ENCODE measurements around the gene CDH13.

The CDH13 gene

DNA sequence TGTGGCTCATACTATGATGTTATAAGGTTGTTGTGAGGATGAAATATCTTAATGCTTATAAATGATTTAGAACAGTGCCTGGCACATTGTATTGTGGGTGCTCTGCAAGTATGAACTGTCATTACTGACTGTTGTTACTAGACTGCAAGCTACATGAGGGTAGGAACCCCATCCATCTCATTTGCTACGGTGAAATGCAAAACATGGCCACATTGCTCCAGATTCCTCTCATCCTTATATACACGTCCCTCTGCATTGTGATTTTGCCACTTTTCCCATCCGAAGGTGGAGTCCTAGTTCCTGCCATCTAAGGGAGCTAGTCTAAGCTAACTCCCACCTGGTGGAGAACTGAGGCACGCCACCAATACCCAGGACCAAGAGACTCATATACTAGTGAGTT is 1210.8 kb downstream of the CDH13 start:
- peak overlapping the region; percentile 61 for H2AK5ac ChIP-seq (ENCODE audit: low read length)
- no peaks in the 10 kb centered on the region for H3K79me2 ChIP-seq (ENCODE audit: control insufficient read depth, insufficient read depth, low read length)
- H3K4me1 ChIP-seq (ENCODE audit: control insufficient read depth, low read depth, low read length), result peaks cover 4% of the 10 kb centered on the region
- no peaks in the 10 kb centered on the region for H3K79me1 ChIP-seq (ENCODE audit: low read length)
- no peak overlapping the region for H2BK5ac ChIP-seq (ENCODE audit: low read length)
- H3K27ac ChIP-seq (ENCODE audit: low read depth, low read length), result no peak overlapping the region
- H3K27me3 ChIP-seq (ENCODE audit: insufficient read depth, low read length, poor library complexity), result no peaks in the 10 kb centered on the region
- no peak overlapping the region for H4K5ac ChIP-seq (ENCODE audit: low read length)
- H3K23ac ChIP-seq (ENCODE audit: low read length), result no peak overlapping the region
- no peak overlapping the region for H3K18ac ChIP-seq (ENCODE audit: low read length)
- no peak overlapping the region for H4K8ac ChIP-seq (ENCODE audit: low read depth, low read length)
- H3K9ac ChIP-seq (ENCODE audit: low read length), result no peak overlapping the region
- H3K4me3 ChIP-seq (ENCODE audit: low read length), result no peak overlapping the region
- peak overlapping the region; percentile 25 for H3K4ac ChIP-seq (ENCODE audit: low read depth, low read length)
- no peak overlapping the region for H3K56ac ChIP-seq (ENCODE audit: low read length)
- H2BK15ac ChIP-seq (replicated peaks; ENCODE audit: low read depth), result no peak overlapping the region
- H2BK120ac ChIP-seq (ENCODE audit: low read depth, low read length), result no peak overlapping the region
- WGBS (ENCODE audit: extremely low coverage, insufficient coverage, low lambda C conversion rate), result no CpG with 5 or more reads among the region's 4 CpGs
- DNase-seq, result no peak
- H3K4me2 ChIP-seq (ENCODE audit: low read length), result no peak overlapping the region
- H3K36me3 ChIP-seq (ENCODE audit: control insufficient read depth, insufficient read depth, low read length), result no peaks in the 10 kb centered on the region

DNA sequence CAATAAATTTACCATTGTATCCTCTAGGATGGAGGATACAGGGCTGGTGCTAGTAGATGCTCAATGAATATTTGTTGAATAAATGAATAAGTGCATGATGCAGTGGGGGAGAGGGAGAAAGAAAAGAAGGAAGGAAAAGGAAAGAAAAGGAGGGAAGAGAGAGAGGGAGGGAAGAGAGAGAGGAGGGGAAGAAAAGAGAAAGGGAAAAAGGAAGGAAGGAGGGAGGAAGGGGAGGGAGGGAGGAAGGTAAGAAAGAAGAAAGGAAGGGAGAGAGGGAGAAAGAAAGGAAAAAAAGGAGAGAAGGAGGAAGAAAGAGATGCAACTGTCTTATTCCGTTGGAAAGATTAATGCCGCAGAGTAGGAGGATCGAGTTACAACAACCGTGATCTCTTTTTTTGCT is 1211.4 kb downstream of the CDH13 start:
- Histone ChIP-seq H3K23ac (ENCODE audit: low read length) (no peak overlapping the region), H3K4me3 (ENCODE audit: low read length) (no peak overlapping the region), H4K8ac (ENCODE audit: low read depth, low read length) (no peak overlapping the region), H3K18ac (ENCODE audit: low read length) (peak overlapping the region; percentile 60), H3K27ac (ENCODE audit: low read depth, low read length) (no peak overlapping the region), H3K9ac (ENCODE audit: low read length) (no peak overlapping the region), H3K4ac (ENCODE audit: low read depth, low read length) (no peak overlapping the region), H2AK5ac (ENCODE audit: low read length) (no peak overlapping the region), H4K5ac (ENCODE audit: low read length) (no peak overlapping the region), H2BK120ac (ENCODE audit: low read depth, low read length) (no peak overlapping the region), H3K79me2 (ENCODE audit: control insufficient read depth, insufficient read depth, low read length) (no peaks in the 10 kb centered on the region), H2BK15ac (replicated peaks; ENCODE audit: low read depth) (no peak overlapping the region), H3K4me1 (ENCODE audit: control insufficient read depth, low read depth, low read length) (peaks cover 5% of the 10 kb centered on the region), H3K4me2 (ENCODE audit: low read length) (no peak overlapping the region), H2BK5ac (ENCODE audit: low read length) (peak overlapping the region; percentile 53), H3K36me3 (ENCODE audit: control insufficient read depth, insufficient read depth, low read length) (no peaks in the 10 kb centered on the region), H3K79me1 (ENCODE audit: low read length) (no peaks in the 10 kb centered on the region), H3K27me3 (ENCODE audit: insufficient read depth, low read length, poor library complexity) (no peaks in the 10 kb centered on the region), H3K56ac (ENCODE audit: low read length) (peak overlapping the region; percentile 68)
- no CpG with 5 or more reads among the region's 4 CpGs for WGBS (ENCODE audit: extremely low coverage, insufficient coverage, low lambda C conversion rate)
- DNase-seq, result no peak

DNA sequence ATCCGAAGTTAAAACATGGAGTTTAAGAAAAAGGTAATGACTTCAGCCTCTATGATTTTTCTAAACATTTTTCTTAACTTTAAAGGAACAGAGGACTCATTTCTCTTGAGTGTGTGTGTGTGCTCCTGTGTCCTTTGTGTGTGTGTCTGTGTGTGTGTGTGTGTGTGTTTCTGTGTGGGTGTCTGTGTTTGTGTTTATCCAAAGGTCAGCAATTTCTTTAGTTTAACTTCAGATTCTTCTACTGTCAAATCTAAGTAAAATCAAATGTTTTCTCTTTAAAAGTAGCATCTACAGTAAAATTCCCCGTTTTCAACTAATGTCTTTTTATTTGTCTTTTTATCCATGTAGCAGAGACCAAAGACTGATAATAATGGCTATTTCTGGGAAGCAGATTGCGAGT is 1212.8 kb downstream of the CDH13 start:
- no peak overlapping the region for H3K9ac ChIP-seq (ENCODE audit: low read length)
- no peaks in the 10 kb centered on the region for H3K36me3 ChIP-seq (ENCODE audit: control insufficient read depth, insufficient read depth, low read length)
- H3K4me1 ChIP-seq (ENCODE audit: control insufficient read depth, low read depth, low read length), result peaks cover 8% of the 10 kb centered on the region
- no peak overlapping the region for H4K8ac ChIP-seq (ENCODE audit: low read depth, low read length)
- H3K79me1 ChIP-seq (ENCODE audit: low read length), result no peaks in the 10 kb centered on the region
- no peak overlapping the region for H2AK5ac ChIP-seq (ENCODE audit: low read length)
- H3K18ac ChIP-seq (ENCODE audit: low read length), result no peak overlapping the region
- H3K4ac ChIP-seq (ENCODE audit: low read depth, low read length), result no peak overlapping the region
- H3K56ac ChIP-seq (ENCODE audit: low read length), result peak overlapping the region; percentile 76
- H3K79me2 ChIP-seq (ENCODE audit: control insufficient read depth, insufficient read depth, low read length), result no peaks in the 10 kb centered on the region
- H2BK5ac ChIP-seq (ENCODE audit: low read length), result peak overlapping the region; percentile 60
- WGBS (ENCODE audit: extremely low coverage, insufficient coverage, low lambda C conversion rate), result no CpG with 5 or more reads among the region's 3 CpGs
- H3K27ac ChIP-seq (ENCODE audit: low read depth, low read length), result no peak overlapping the region
- H3K4me2 ChIP-seq (ENCODE audit: low read length), result no peak overlapping the region
- no peaks in the 10 kb centered on the region for H3K27me3 ChIP-seq (ENCODE audit: insufficient read depth, low read length, poor library complexity)
- DNase-seq, result no peak
- H4K5ac ChIP-seq (ENCODE audit: low read length), result no peak overlapping the region
- no peak overlapping the region for H2BK15ac ChIP-seq (replicated peaks; ENCODE audit: low read depth)
- H3K23ac ChIP-seq (ENCODE audit: low read length), result no peak overlapping the region
- H2BK120ac ChIP-seq (ENCODE audit: low read depth, low read length), result no peak overlapping the region
- no peak overlapping the region for H3K4me3 ChIP-seq (ENCODE audit: low read length)

DNA sequence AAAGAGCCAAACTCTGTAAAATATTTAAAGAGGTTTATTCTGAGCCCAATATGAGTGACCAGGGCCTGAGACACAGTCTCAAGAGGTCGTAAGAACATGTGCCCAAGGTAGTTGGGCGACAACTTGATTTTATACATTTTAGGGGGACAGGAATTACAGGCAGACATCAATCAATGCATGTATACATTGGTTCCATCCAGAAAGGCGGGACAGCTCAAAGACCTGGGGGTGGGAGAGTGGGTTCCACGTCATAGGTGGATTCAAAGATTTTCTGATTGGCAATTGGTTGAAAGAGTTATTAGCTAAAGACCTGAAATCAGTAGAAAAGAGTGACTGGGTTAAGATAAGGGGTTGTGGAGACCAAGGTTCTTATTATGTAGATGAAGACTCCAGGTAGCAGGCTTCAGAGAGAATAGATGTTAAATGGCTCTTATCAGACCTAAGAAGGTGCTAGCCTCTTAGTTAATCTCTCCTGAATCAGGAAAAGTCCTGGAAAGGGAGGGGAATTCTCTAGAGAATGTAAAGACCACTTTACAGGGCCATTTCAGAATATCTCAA is 1213.4 kb downstream of the CDH13 start:
- peak overlapping the region; percentile 62 for H3K18ac ChIP-seq (ENCODE audit: low read length)
- H3K9ac ChIP-seq (ENCODE audit: low read length), result no peak overlapping the region
- no peak overlapping the region for H2BK15ac ChIP-seq (replicated peaks; ENCODE audit: low read depth)
- peak; percentile 96 for DNase-seq
- WGBS (ENCODE audit: extremely low coverage, insufficient coverage, low lambda C conversion rate), result no CpG with 5 or more reads among the region's 4 CpGs
- no peak overlapping the region for H3K23ac ChIP-seq (ENCODE audit: low read length)
- peak overlapping the region; percentile 89 for H3K56ac ChIP-seq (ENCODE audit: low read length)
- H2BK5ac ChIP-seq (ENCODE audit: low read length), result peak overlapping the region; percentile 98
- no peak overlapping the region for H3K4me2 ChIP-seq (ENCODE audit: low read length)
- no peak overlapping the region for H2AK5ac ChIP-seq (ENCODE audit: low read length)
- peak overlapping the region; percentile 90 for H3K27ac ChIP-seq (ENCODE audit: low read depth, low read length)
- H3K4me1 ChIP-seq (ENCODE audit: control insufficient read depth, low read depth, low read length), result peaks cover 8% of the 10 kb centered on the region
- no peaks in the 10 kb centered on the region for H3K79me2 ChIP-seq (ENCODE audit: control insufficient read depth, insufficient read depth, low read length)
- no peaks in the 10 kb centered on the region for H3K79me1 ChIP-seq (ENCODE audit: low read length)
- peak overlapping the region; percentile 82 for H2BK120ac ChIP-seq (ENCODE audit: low read depth, low read length)
- H3K27me3 ChIP-seq (ENCODE audit: insufficient read depth, low read length, poor library complexity), result no peaks in the 10 kb centered on the region
- H4K8ac ChIP-seq (ENCODE audit: low read depth, low read length), result no peak overlapping the region
- no peak overlapping the region for H3K4me3 ChIP-seq (ENCODE audit: low read length)
- peak overlapping the region; percentile 47 for H4K5ac ChIP-seq (ENCODE audit: low read length)
- H3K36me3 ChIP-seq (ENCODE audit: control insufficient read depth, insufficient read depth, low read length), result no peaks in the 10 kb centered on the region
- peak overlapping the region; percentile 65 for H3K4ac ChIP-seq (ENCODE audit: low read depth, low read length)

DNA sequence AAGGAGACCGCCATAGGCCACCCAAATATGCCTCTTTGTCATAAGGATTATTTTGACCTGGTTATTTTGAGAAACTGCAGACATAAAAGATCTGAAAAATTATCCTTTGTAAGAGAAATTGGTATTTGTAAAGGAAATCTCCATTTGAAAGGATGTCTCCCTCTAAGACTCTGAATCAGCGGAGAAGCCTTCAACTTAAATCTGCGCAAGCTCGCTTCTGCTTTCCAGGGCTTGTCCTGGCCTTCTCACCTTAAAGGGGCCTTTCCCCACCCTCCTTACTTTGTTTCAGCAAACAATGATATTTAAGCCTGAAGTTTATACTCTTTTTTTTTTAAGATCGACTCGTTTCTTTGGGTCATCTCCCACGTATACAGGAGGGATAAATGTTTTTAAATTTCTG is 1215.5 kb downstream of the CDH13 start:
- no CpG with 5 or more reads among the region's 7 CpGs for WGBS (ENCODE audit: extremely low coverage, insufficient coverage, low lambda C conversion rate)

More for the DNA sequence above, 1215.5 kb downstream of the CDH13 start:
- Histone ChIP-seq H3K4ac (ENCODE audit: low read depth, low read length) (peak overlapping the region; percentile 62), H3K27ac (ENCODE audit: low read depth, low read length) (no peak overlapping the region), H3K23ac (ENCODE audit: low read length) (no peak overlapping the region), H3K18ac (ENCODE audit: low read length) (peak overlapping the region; percentile 83), H4K5ac (ENCODE audit: low read length) (no peak overlapping the region), H3K27me3 (ENCODE audit: insufficient read depth, low read length, poor library complexity) (no peaks in the 10 kb centered on the region), H3K56ac (ENCODE audit: low read length) (peak overlapping the region; percentile 68), H3K36me3 (ENCODE audit: control insufficient read depth, insufficient read depth, low read length) (no peaks in the 10 kb centered on the region), H3K4me2 (ENCODE audit: low read length) (no peak overlapping the region), H3K4me3 (ENCODE audit: low read length) (no peak overlapping the region), H2AK5ac (ENCODE audit: low read length) (peak overlapping the region; percentile 66), H3K79me1 (ENCODE audit: low read length) (no peaks in the 10 kb centered on the region), H2BK120ac (ENCODE audit: low read depth, low read length) (peak overlapping the region; percentile 55), H4K8ac (ENCODE audit: low read depth, low read length) (no peak overlapping the region), H3K9ac (ENCODE audit: low read length) (peak overlapping the region; percentile 6), H3K79me2 (ENCODE audit: control insufficient read depth, insufficient read depth, low read length) (no peaks in the 10 kb centered on the region), H2BK5ac (ENCODE audit: low read length) (peak overlapping the region; percentile 78), H3K4me1 (ENCODE audit: control insufficient read depth, low read depth, low read length) (peaks cover 11% of the 10 kb centered on the region), H2BK15ac (replicated peaks; ENCODE audit: low read depth) (peak overlapping the region; percentile 66)
- DNase-seq, result peak; percentile 42

Measured in mesendoderm (in vitro differentiated cells).